Suprapubic skin (tissue), 3 donors: ENCODE data around the gene CA12.

Source experiments
- CTCF ChIP-seq, 2 donors: fragments of 200-600 bp in 1 of 2; fragments of 450-650 bp in 1 of 2; sonication (generic) in 1 of 2; IDR thresholded peaks; one replicate each; pipeline ENCODE4 v1.5.1; 2016 to 2019; ENCODE audit warnings: antibody characterized with exemption in 2 of 2, mild to moderate bottlenecking in 1 of 2, moderate library complexity in 1 of 2
- POLR2A ChIP-seq, 2 donors: fragments of 450-650 bp; IDR thresholded peaks; one replicate each; pipeline ENCODE4 v1.6.1; 2017; ENCODE audit warnings: antibody characterized with exemption in 2 of 2, mild to moderate bottlenecking in 2 of 2, moderate library complexity in 2 of 2

GRCh38 chr15:63276342-63277037 lies 105.2 kb downstream of the CA12 start:
- TF ChIP-seq CTCF (IDR thresholded peaks at IDR 0.05) (no peak), POLR2A (IDR thresholded peaks at IDR 0.05) (no peak)
